SK-N-SH (cell line): Measurements from ENCODE around the gene PODXL. TPM values are rescaled to one million over a fixed set of nuclear protein-coding genes. Genes with fewer than 3 reads are reported as not detected.

Experiments
- CTCF ChIA-PET: fragments of 300-600, 350-600 bp; formaldehyde crosslinking; extraction: SDS; loops from one replicate; lab custom pipeline; 2021; lab: Yijun Ruan, JAX
- POLR2A ChIA-PET: fragments of 350-600 bp; sonication (Branson Sonifier 250); formaldehyde crosslinking; extraction: SDS; loops from one replicate; lab custom pipeline; 2020; ENCODE audit warnings: antibody characterized with exemption, inconsistent platforms; lab: Yijun Ruan, JAX
- DNase-seq: peaks from one replicate; pipeline ENCODE4 v3.0.0; 2012
- H2AFZ ChIP-seq: fragments of 200-600 bp; sonication (generic); 2 replicates; pipeline ENCODE4 v1.8.1; 2016; ENCODE audit warnings: antibody characterized with exemption, mild to moderate bottlenecking, low read depth
- H3F3A ChIP-seq: fragments of 200-600 bp; sonication (generic); replicated peaks from 2 replicates; pipeline ENCODE3; 2016; ENCODE audit warnings: antibody characterized with exemption, mild to moderate bottlenecking; ENCODE audit not compliant: insufficient read depth
- H3K27ac ChIP-seq, 2 experiments: fragments of 200-500 bp in 1 of 2; fragments of 200-600 bp in 1 of 2; sonication (Bioruptor generic) in 1 of 2; sonication (generic), shearing (Covaris generic) in 1 of 2; 2 replicates each; pipeline versions ENCODE4 v1.5.1 to v1.6.1; 2014 to 2016; ENCODE audit warnings: low read depth in 2 of 2, inconsistent platforms in 1 of 2, low read length in 1 of 2, mild to moderate bottlenecking in 1 of 2, mixed read lengths in 1 of 2
- H3K27me3 ChIP-seq: fragments of 200-600 bp; sonication (generic), shearing (Covaris generic); 2 replicates; pipeline ENCODE4 v1.6.1; 2016; ENCODE audit warnings: mixed run types; ENCODE audit not compliant: insufficient read depth
- H3K36me3 ChIP-seq, 2 experiments: fragments of 200-500 bp in 1 of 2; fragments of 200-600 bp in 1 of 2; sonication (Bioruptor generic) in 1 of 2; sonication (generic) in 1 of 2; replicated peaks in 1 of 2; 2 replicates each; pipeline versions ENCODE3 to v1.5.1; 2014 to 2016; ENCODE audit warnings: low read length in 1 of 2, mild to moderate bottlenecking in 1 of 2; ENCODE audit not compliant: insufficient read depth in 2 of 2, control insufficient read depth in 1 of 2
- H3K4me1 ChIP-seq, 2 experiments: fragments of 200-500 bp in 1 of 2; fragments of 200-600 bp in 1 of 2; sonication (Bioruptor generic) in 1 of 2; sonication (generic), shearing (Covaris generic) in 1 of 2; 2 replicates each; pipeline versions ENCODE4 v1.5.1 to v1.6.1; 2014 to 2016; ENCODE audit warnings: low read depth in 1 of 2, low read length in 1 of 2, mixed run types in 1 of 2; ENCODE audit not compliant: insufficient read depth in 2 of 2, control insufficient read depth in 1 of 2
- H3K4me2 ChIP-seq: fragments of 200-600 bp; sonication (generic), shearing (Covaris generic); 2 replicates; pipeline ENCODE4 v1.6.1; 2017; ENCODE audit warnings: mixed run types
- H3K4me3 ChIP-seq, 2 experiments: fragments of 200-500 bp in 1 of 2; fragments of 200-600 bp in 1 of 2; sonication (Bioruptor generic) in 1 of 2; sonication (generic), shearing (Covaris generic) in 1 of 2; 2 replicates each; pipeline versions ENCODE4 v1.5.1 to v1.8.1; 2014 to 2016; ENCODE audit warnings: low read depth in 2 of 2, inconsistent platforms in 1 of 2, low read length in 1 of 2, mild to moderate bottlenecking in 1 of 2, mixed read lengths in 1 of 2, moderate library complexity in 1 of 2
- H3K79me2 ChIP-seq: fragments of 200-600 bp; sonication (generic); 2 replicates; pipeline ENCODE4 v1.8.1; 2017; ENCODE audit warnings: mild to moderate bottlenecking; ENCODE audit not compliant: insufficient read depth
- H3K9ac ChIP-seq: fragments of 200-600 bp; sonication (generic); 2 replicates; pipeline ENCODE4 v1.6.1; 2017; ENCODE audit warnings: mixed run types
- H3K9me2 ChIP-seq: fragments of 200-600 bp; sonication (generic); 2 replicates; pipeline ENCODE4 v1.6.1; 2017; ENCODE audit warnings: mixed run types
- H3K9me3 ChIP-seq: fragments of 200-600 bp; sonication (generic); 2 replicates; pipeline ENCODE4 v1.6.1; 2017; ENCODE audit warnings: mixed run types, mild to moderate bottlenecking, moderate library complexity
- H4K20me1 ChIP-seq: fragments of 200-600 bp; sonication (generic); 2 replicates; pipeline ENCODE4 v1.6.1; 2017; ENCODE audit warnings: mild to moderate bottlenecking, mixed run types; ENCODE audit not compliant: insufficient read depth
- CHD2 ChIP-seq: fragments of 150-350 bp; IDR thresholded peaks from 2 replicates; pipeline ENCODE4 v1.6.1; 2018; ENCODE audit warnings: low read length; ENCODE audit not compliant: partially characterized antibody
- ELF1 ChIP-seq: IDR thresholded peaks from 2 replicates; pipeline ENCODE4 v1.4.0; 2012
- FOXM1 ChIP-seq: IDR thresholded peaks from 2 replicates; pipeline ENCODE4 v1.4.0; 2012; ENCODE audit warnings: low read depth, mild to moderate bottlenecking
- MXI1 ChIP-seq: IDR thresholded peaks from 2 replicates; pipeline ENCODE4 v1.6.1; 2012; ENCODE audit warnings: mild to moderate bottlenecking, low read depth, low read length, improper control_type of control experiment
- RAD21 ChIP-seq: IDR thresholded peaks from 2 replicates; pipeline ENCODE4 v1.6.1; 2012; ENCODE audit warnings: mild to moderate bottlenecking, low read length
- RXRA ChIP-seq: IDR thresholded peaks from 2 replicates; pipeline ENCODE4 v1.4.0; 2012; ENCODE audit warnings: low read depth, mild to moderate bottlenecking, borderline replicate concordance
- SIN3A ChIP-seq: IDR thresholded peaks from 2 replicates; pipeline ENCODE4 v1.6.1; 2012; ENCODE audit warnings: low read depth, mild to moderate bottlenecking, low read length, moderate library complexity, borderline replicate concordance
- YY1 ChIP-seq: IDR thresholded peaks from 2 replicates; pipeline ENCODE4 v1.4.0; 2012; ENCODE audit warnings: low read depth, mild to moderate bottlenecking
- WGBS: methylation state at CpG from one replicate; pipeline ENCODE4 v1.1.6; 2017; ENCODE audit warnings: low lambda C conversion rate; 5-methylcytosine and 5-hydroxymethylcytosine counted together
- polyA plus RNA-seq, 3 experiments: library from polyadenylated mRNA; depleted of rRNA; stranded (reverse); fragments of >200 nt; gene quantifications; 2 replicates each; pipeline ENCODE4 v1.2.3, GENCODE V29; 2012
- TF ChIP-seq, protein P1 (sequence below): fragments of 150-350 bp; IDR thresholded peaks from 2 replicates; pipeline ENCODE4 v1.6.1; 2017; ENCODE audit warnings: antibody characterized with exemption, low read length, low read depth, borderline replicate concordance
- TF ChIP-seq, protein P2 (sequence below): IDR thresholded peaks from 2 replicates; pipeline ENCODE4 v1.4.0; 2012; ENCODE audit warnings: low read depth, borderline replicate concordance
- TF ChIP-seq, protein P3 (sequence below): fragments of 200-600 bp; sonication (generic); IDR thresholded peaks from 2 replicates; pipeline ENCODE4 v1.6.1; 2017; ENCODE audit warnings: antibody characterized with exemption, mild to moderate bottlenecking, moderate library complexity

Gene PODXL
- polyA plus RNA-seq, 1 of the 3 experiments (the other 2 are of a cell fraction): 76.1 TPM

DNA sequence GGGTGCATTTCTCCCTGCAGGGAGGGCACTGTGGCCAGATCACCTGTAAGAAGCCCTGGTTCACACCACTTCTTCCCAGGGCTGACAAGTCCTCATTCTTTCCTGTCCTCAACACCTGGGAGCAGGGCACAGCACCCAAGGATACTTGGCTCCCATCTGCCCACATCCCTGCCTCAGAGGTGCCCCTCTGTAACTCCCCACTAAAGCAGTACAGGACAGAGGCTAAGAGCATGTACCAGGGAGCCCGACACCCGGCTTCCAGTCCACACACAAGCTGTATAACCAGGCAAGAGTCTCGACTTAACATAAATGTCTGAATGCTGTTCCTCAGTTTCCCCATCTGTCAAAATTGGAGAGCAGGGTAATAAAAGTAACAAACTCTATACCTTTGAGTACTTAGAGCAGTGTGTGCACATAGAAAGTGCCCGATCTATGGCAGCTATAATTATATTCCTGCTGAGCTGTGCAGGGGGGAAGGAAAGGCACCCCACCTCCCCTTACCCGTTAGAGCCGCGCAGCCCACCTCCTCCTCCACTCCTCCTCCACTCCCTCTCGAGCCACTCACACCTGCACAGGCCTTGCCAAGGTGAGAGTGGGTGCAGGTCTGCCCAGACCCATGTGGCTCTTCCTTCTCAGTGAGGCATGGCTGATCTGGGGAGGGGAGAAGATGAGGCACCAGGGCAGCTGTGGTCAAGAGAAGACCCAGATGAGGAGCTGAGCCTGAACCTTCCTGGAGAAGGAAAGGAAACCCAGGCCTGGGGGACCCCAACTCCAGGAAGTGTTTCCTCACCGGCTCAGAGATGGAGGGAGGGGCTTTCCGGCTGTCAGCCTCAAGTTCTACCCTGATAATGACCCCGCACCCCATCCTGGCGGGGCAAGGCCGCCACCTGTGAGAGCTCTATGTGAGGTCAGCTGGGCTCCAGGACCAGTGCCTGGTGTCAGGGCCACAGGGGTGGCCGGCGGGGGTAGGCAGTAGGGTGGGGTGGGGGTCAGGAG, 22.6 kb downstream of the PODXL start:
- Histone ChIP-seq H3K36me3 (peaks cover 0 to 23% of the 10 kb centered on the region in 2 experiments), H3K4me2 (no peak overlapping the region), H3F3A (peaks cover 35% of the 10 kb centered on the region), H3K9me2 (no peaks in the 10 kb centered on the region)
- TF ChIP-seq ELF1 (no peak), MXI1 (no peak)
- TF ChIP-seq, all 33 proteins: peak for 0
- no peak overlapping the region for H3K27ac ChIP-seq
- H3K9me3 ChIP-seq: no peaks in the 10 kb centered on the region
- POLR2A ChIA-PET: interaction anchor here (0.6 kb wide), 1 partner anchor 75 kb away, joined by 5 read pairs; no protein-coding TSS in a partner anchor
- peaks cover 99% of the 10 kb centered on the region for H3K79me2 ChIP-seq
- H3K9ac ChIP-seq: no peak overlapping the region
- no peak for DNase-seq
- no peaks in the 10 kb centered on the region for H3K27me3 ChIP-seq
- H3K4me3 ChIP-seq: no peak overlapping the region
- 90% methylated on average over 10 of the region's 15 CpGs for WGBS
- peaks cover 88% of the 10 kb centered on the region for H4K20me1 ChIP-seq
- CTCF ChIA-PET: interaction anchor here (0.6 to 7.9 kb wide), 9 partner anchors 10 to 158 kb away, joined by 3 to 50 read pairs (median 6); no protein-coding TSS in a partner anchor
- H2AFZ ChIP-seq: no peak overlapping the region
- peaks cover 14 to 30% of the 10 kb centered on the region in 2 experiments; a peak in 3 of 4 replicates for H3K4me1 ChIP-seq

- Histone ChIP-seq H3K4me2 (no peak overlapping the region), H3K27me3 (no peaks in the 10 kb centered on the region), H3K27ac (no peak overlapping the region), H3K79me2 (peaks cover 99% of the 10 kb centered on the region), H3K9me3 (no peaks in the 10 kb centered on the region), H2AFZ (no peak overlapping the region), H3F3A (peaks cover 42% of the 10 kb centered on the region), H3K9me2 (no peaks in the 10 kb centered on the region), H3K4me3 (no peak overlapping the region), H4K20me1 (peaks cover 91% of the 10 kb centered on the region), H3K4me1 (peaks cover 7 to 23% of the 10 kb centered on the region in 2 experiments; a peak in 3 of 4 replicates), H3K9ac (no peak overlapping the region), H3K36me3 (peaks cover 0 to 23% of the 10 kb centered on the region in 2 experiments)
- ChIA-PET CTCF (interaction anchor here (0.6 to 7.9 kb wide), 5 partner anchors 12 to 158 kb away, joined by 3 to 50 read pairs (median 10); no protein-coding TSS in a partner anchor), POLR2A (no interaction called here)
- WGBS: 70% methylated on average over 8 of the region's 9 CpGs
- DNase-seq: no peak
- TF ChIP-seq RXRA: no peak
- TF ChIP-seq CHD2: no peak
- TF ChIP-seq YY1: no peak
- TF ChIP-seq SIN3A: no peak
- TF ChIP-seq, protein P1, sequence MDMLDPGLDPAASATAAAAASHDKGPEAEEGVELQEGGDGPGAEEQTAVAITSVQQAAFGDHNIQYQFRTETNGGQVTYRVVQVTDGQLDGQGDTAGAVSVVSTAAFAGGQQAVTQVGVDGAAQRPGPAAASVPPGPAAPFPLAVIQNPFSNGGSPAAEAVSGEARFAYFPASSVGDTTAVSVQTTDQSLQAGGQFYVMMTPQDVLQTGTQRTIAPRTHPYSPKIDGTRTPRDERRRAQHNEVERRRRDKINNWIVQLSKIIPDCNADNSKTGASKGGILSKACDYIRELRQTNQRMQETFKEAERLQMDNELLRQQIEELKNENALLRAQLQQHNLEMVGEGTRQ: no peak
- TF ChIP-seq, protein P2, sequence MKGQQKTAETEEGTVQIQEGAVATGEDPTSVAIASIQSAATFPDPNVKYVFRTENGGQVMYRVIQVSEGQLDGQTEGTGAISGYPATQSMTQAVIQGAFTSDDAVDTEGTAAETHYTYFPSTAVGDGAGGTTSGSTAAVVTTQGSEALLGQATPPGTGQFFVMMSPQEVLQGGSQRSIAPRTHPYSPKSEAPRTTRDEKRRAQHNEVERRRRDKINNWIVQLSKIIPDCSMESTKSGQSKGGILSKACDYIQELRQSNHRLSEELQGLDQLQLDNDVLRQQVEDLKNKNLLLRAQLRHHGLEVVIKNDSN: no peak
- no peak for TF ChIP-seq FOXM1
- TF ChIP-seq, protein P3, sequence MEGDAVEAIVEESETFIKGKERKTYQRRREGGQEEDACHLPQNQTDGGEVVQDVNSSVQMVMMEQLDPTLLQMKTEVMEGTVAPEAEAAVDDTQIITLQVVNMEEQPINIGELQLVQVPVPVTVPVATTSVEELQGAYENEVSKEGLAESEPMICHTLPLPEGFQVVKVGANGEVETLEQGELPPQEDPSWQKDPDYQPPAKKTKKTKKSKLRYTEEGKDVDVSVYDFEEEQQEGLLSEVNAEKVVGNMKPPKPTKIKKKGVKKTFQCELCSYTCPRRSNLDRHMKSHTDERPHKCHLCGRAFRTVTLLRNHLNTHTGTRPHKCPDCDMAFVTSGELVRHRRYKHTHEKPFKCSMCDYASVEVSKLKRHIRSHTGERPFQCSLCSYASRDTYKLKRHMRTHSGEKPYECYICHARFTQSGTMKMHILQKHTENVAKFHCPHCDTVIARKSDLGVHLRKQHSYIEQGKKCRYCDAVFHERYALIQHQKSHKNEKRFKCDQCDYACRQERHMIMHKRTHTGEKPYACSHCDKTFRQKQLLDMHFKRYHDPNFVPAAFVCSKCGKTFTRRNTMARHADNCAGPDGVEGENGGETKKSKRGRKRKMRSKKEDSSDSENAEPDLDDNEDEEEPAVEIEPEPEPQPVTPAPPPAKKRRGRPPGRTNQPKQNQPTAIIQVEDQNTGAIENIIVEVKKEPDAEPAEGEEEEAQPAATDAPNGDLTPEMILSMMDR: no peak
- TF ChIP-seq RAD21: no peak
- TF ChIP-seq, all 33 proteins: peak for 0
Measured at GRCh38 chr7:131533151-131533559, 23.3 kb downstream of the PODXL start.
